Keratinocyte (primary cell): ENCODE results near the gene SLC30A3.

Experiments
- CTCF ChIP-seq, 3 experiments: IDR thresholded peaks in 1 of 3; conservative IDR thresholded peaks in 1 of 3; optimal IDR thresholded peaks in 1 of 3; 2 replicates in 2 of 3; 3 replicates in 1 of 3; pipeline versions ENCODE3 to v1.5.1; 2011; ENCODE audit warnings: low read length in 3 of 3, mild to moderate bottlenecking in 3 of 3, moderate library complexity in 2 of 3, control low read depth in 1 of 3, inconsistent platforms in 1 of 3; ENCODE audit not compliant: insufficient read depth in 2 of 3; ENCODE audit errors: extremely low read depth in 1 of 3
- EZH2 ChIP-seq: IDR thresholded peaks from one replicate; pipeline ENCODE4 v1.6.1; 2012; ENCODE audit warnings: inconsistent platforms, mild to moderate bottlenecking, low read length, moderate library complexity

DNA sequence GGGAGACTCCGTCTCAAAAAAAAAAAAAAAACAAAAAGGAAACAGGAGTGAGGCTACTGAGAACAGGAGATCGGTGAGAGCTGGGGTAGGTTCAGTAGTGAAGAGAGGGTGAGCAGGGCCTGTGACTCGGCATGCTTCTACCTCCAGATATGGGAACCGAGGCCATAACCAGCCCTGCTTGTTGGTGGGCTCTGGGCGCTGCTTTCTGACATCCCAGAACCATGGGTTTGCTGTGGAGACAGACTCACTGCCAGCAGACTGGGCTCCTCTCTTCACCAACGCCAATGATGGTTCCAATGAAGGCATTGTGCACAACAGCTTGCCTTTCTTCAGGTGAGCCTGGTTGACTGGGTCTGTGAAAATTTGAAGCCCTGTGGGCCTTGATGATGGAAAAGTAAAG lies 39.4 kb downstream of the SLC30A3 start:
- TF ChIP-seq CTCF (optimal IDR thresholded peaks at IDR 0.05 in 1 of 3, IDR thresholded peaks at IDR 0.05 in 1 of 3, conservative IDR thresholded peaks at IDR 0.05 in 1 of 3; ENCODE audit: extremely low read depth in 1 of 3, insufficient read depth in 2 of 3, low read length in 3 of 3) = no peak
- TF ChIP-seq EZH2 = no peak
